ENCODE results near the gene PPFIBP2.

The PPFIBP2 gene

GRCh38 chr11:7587712-7588111 lies 73.9 kb downstream of the PPFIBP2 start:
- no peak for TF ChIP-seq CTCF (IDR thresholded peaks at IDR 0.05; ENCODE audit: borderline replicate concordance, control extremely low read depth, extremely low read depth, insufficient read depth, missing control alignments)
- no peak for DNase-seq (ENCODE audit: low spot score)
- in situ Hi-C loops (cut with MboI; ENCODE audit: low sequenced_read_pairs, unreplicated experiment), result no loop called here

- no peak for DNase-seq (ENCODE audit: low spot score)
- in situ Hi-C loops (cut with MboI; ENCODE audit: low sequenced_read_pairs, unreplicated experiment), result no loop called here
- TF ChIP-seq CTCF (IDR thresholded peaks at IDR 0.05; ENCODE audit: borderline replicate concordance, control extremely low read depth, extremely low read depth, insufficient read depth, missing control alignments), result no peak
Observed at GRCh38 chr11:7589861-7590260, 76.1 kb downstream of the PPFIBP2 start.

- in situ Hi-C loops (cut with MboI; ENCODE audit: low sequenced_read_pairs, unreplicated experiment), result no loop called here
- no peak for TF ChIP-seq CTCF (IDR thresholded peaks at IDR 0.05; ENCODE audit: borderline replicate concordance, control extremely low read depth, extremely low read depth, insufficient read depth, missing control alignments)
- DNase-seq (ENCODE audit: low spot score), result no peak
Observed at GRCh38 chr11:7590529-7590928, 76.7 kb downstream of the PPFIBP2 start.

- no peak for DNase-seq (ENCODE audit: low spot score)
- in situ Hi-C loops (cut with MboI; ENCODE audit: low sequenced_read_pairs, unreplicated experiment), result no loop called here
- no peak for TF ChIP-seq CTCF (IDR thresholded peaks at IDR 0.05; ENCODE audit: borderline replicate concordance, control extremely low read depth, extremely low read depth, insufficient read depth, missing control alignments)
Observed at GRCh38 chr11:7591107-7591894, 77.5 kb downstream of the PPFIBP2 start.

GRCh38 chr11:7591987-7592386 lies 78.2 kb downstream of the PPFIBP2 start:
- no peak for TF ChIP-seq CTCF (IDR thresholded peaks at IDR 0.05; ENCODE audit: borderline replicate concordance, control extremely low read depth, extremely low read depth, insufficient read depth, missing control alignments)
- in situ Hi-C loops (cut with MboI; ENCODE audit: low sequenced_read_pairs, unreplicated experiment), result no loop called here

GRCh38 chr11:7592711-7593110 lies 78.9 kb downstream of the PPFIBP2 start:
- no peak for DNase-seq (ENCODE audit: low spot score)
- in situ Hi-C loops (cut with MboI; ENCODE audit: low sequenced_read_pairs, unreplicated experiment), result no loop called here
- TF ChIP-seq CTCF (IDR thresholded peaks at IDR 0.05; ENCODE audit: borderline replicate concordance, control extremely low read depth, extremely low read depth, insufficient read depth, missing control alignments), result no peak

More at GRCh38 chr11:7591987-7592386, 78.2 kb downstream of the PPFIBP2 start:
- DNase-seq (ENCODE audit: low spot score), result no peak
